AG04450 (cell line): ENCODE results near the gene ELF3. TPM values are rescaled to one million over a fixed set of nuclear protein-coding genes. Genes with fewer than 3 reads are reported as not detected.
"Not testable (repeated sequence)": the region's sequence is repeated elsewhere in the genome, so short reads cannot be mapped to it uniquely, and the experiment has no call there.

Experiments
- CTCF ChIA-PET: fragments of 300-600, 350-600 bp; formaldehyde crosslinking; extraction: SDS; loops from one replicate; lab custom pipeline; 2022; ENCODE audit warnings: antibody characterized with exemption, inconsistent platforms; lab: Charles Lee
- POLR2A ChIA-PET: fragments of 350-600 bp; formaldehyde crosslinking; extraction: SDS; loops from one replicate; lab custom pipeline; 2021; ENCODE audit warnings: antibody characterized with exemption, inconsistent platforms; lab: Yijun Ruan, JAX
- DNase-seq: peaks from one replicate; pipeline ENCODE4 v3.0.0-alpha.2; 2011; ENCODE audit warnings: low read depth, low spot score
- H3K27ac ChIP-seq: one replicate; pipeline ENCODE4 v1.5.1; 2012; ENCODE audit warnings: low read depth, low read length, control low read depth
- H3K27me3 ChIP-seq: one replicate; pipeline ENCODE4 v1.6.0; 2012; ENCODE audit warnings: low read length; ENCODE audit not compliant: control insufficient read depth, insufficient read depth
- H3K4me3 ChIP-seq: 2 replicates; pipeline ENCODE4 v1.5.1; 2011; ENCODE audit warnings: mild to moderate bottlenecking, low read depth, low read length, control low read depth
- H3K9me3 ChIP-seq: 2 replicates; pipeline ENCODE4 v1.5.1; 2012; ENCODE audit warnings: low read length; ENCODE audit not compliant: control insufficient read depth, insufficient read depth
- polyA plus RNA-seq: library from polyadenylated mRNA; depleted of rRNA; stranded (reverse); fragments of >200 nt; gene quantifications from 2 replicates; pipeline ENCODE4 v1.2.3, GENCODE V29; 2011
- TF ChIP-seq, protein P1 (sequence below): IDR thresholded peaks from 2 replicates; pipeline ENCODE4 v1.5.1; 2011; ENCODE audit warnings: low read depth, low read length, control low read depth, inconsistent platforms

Gene ELF3
- polyA plus RNA-seq, 1 experiment = 0.72 TPM

DNA sequence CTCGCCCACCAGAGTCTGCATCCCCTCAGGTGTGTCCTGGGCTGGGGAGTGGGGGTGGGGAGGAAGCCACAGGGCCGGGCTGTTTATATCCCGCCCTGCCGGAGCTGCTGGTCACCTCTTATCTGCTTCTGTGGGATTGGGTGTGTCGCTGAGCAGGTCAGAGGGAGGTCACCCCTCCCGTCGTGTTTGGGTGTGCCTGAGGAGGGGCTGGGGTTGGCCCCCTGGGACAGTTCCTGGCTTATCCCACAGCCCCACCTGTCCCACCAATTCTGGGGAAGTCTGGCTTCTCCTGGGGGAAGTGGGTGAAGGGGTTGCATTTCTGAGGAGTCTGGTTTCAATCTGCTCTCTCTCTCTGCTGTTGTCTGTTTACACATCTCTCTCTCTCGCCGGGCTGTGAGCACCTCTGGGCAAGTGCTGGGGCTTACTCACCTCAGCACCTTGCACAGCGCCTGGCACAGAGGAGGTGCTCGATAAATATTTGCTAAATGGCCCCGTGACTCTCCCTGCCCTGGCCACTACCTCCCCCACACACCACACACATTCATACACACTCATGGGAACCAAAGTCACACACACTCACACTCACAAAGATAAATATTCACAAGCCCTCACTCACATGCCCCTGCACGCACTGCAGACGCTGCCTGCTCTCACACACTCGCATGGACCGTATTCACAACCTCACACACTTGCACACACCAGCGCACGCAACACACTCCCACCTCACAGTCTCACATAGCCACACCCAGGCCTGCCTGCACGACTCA is 8.3 kb downstream of the ELF3 start:
- TF ChIP-seq, protein P1, sequence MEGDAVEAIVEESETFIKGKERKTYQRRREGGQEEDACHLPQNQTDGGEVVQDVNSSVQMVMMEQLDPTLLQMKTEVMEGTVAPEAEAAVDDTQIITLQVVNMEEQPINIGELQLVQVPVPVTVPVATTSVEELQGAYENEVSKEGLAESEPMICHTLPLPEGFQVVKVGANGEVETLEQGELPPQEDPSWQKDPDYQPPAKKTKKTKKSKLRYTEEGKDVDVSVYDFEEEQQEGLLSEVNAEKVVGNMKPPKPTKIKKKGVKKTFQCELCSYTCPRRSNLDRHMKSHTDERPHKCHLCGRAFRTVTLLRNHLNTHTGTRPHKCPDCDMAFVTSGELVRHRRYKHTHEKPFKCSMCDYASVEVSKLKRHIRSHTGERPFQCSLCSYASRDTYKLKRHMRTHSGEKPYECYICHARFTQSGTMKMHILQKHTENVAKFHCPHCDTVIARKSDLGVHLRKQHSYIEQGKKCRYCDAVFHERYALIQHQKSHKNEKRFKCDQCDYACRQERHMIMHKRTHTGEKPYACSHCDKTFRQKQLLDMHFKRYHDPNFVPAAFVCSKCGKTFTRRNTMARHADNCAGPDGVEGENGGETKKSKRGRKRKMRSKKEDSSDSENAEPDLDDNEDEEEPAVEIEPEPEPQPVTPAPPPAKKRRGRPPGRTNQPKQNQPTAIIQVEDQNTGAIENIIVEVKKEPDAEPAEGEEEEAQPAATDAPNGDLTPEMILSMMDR = no peak
- Histone ChIP-seq H3K4me3 (no peak overlapping the region), H3K9me3 (no peaks in the 10 kb centered on the region), H3K27ac (no peak overlapping the region), H3K27me3 (peaks cover 12% of the 10 kb centered on the region)
- ChIA-PET CTCF (interaction anchor here (0.9 kb wide), 1 partner anchor 11 kb away, joined by 3 read pairs; no protein-coding TSS in a partner anchor), POLR2A (no interaction called here)
- no peak for DNase-seq

DNA sequence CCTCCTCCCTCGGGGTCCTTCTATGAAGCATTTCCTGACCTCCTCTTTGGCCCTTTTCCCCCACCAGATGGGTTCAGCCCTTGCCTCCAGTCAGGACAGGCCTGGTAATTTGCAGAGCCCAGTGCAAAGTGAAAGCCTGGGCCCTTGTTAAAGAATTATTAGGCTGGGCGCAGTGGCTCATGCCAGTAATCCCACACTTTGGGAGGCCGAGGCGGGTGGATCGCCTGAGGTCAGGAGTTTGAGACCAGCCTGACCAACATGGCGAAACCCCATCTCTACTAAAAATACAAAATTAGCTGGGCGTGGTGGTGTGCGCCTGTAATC is 8.8 kb downstream of the ELF3 start:
- POLR2A ChIA-PET, CTCF ChIA-PET, DNase-seq, H3K27ac ChIP-seq, H3K9me3 ChIP-seq, H3K4me3 ChIP-seq: not testable (repeated sequence)
- H3K27me3 ChIP-seq = peaks cover 12% of the 10 kb centered on the region

DNA sequence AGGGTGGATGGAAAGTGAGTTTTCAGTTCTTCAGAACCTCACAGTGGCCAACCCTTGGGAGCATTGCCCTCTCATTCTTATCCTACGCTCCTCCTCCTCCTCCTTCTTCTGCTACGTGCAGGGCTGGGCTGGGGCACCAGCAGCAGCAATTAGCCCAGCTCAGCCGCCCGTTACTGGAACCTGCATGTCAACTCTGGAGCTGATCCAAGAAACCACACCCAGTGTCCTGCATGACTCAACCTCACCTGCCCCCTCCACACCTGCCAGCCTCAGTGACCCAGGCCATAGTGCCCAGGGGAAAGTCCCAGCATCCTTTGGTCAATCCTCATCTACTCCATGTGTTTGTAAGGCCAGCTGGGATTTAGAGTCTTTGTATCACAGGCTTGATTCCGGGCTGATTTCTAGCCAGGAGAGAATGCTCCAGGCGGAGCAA is 12.6 kb downstream of the ELF3 start:
- no peaks in the 10 kb centered on the region for H3K9me3 ChIP-seq
- CTCF ChIA-PET = interaction anchor here (1.1 kb wide), 1 partner anchor 23 kb away, joined by 4 read pairs; no protein-coding TSS in a partner anchor
- TF ChIP-seq, protein P1 = no peak
- POLR2A ChIA-PET = no interaction called here
- H3K4me3 ChIP-seq = no peak overlapping the region
- H3K27ac ChIP-seq = no peak overlapping the region
- no peak for DNase-seq
- peaks cover 9% of the 10 kb centered on the region for H3K27me3 ChIP-seq

DNA sequence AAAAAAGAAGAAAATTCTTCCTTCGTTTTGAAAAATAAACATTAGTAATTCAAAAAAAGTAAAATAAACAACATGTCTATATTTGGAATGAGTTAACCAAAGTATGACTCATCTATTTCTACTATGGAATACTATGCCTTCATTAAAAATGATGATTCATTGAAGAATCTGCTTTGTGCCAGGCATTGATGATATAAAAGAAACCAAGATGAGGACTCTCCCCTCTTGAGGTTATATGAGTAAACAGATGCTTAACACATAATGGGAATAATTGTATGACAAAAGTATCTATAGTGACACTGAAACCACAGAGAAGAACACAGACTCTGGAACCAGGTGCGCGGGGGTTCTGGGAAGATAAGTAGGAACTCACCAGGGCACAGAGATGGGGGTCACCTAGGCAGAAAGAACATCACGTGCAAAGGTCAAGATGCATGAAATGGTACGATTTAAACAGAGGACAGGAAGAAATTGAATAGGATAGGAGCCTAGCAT is 18.8 kb downstream of the ELF3 start:
- Histone ChIP-seq H3K27ac (peak overlapping the region; percentile 47), H3K9me3 (no peaks in the 10 kb centered on the region), H3K27me3 (no peaks in the 10 kb centered on the region), H3K4me3 (no peak overlapping the region)
- POLR2A ChIA-PET = no interaction called here
- TF ChIP-seq, protein P1 = no peak
- CTCF ChIA-PET = interaction anchor here (1.3 kb wide), 1 partner anchor 125 kb away, joined by 4 read pairs; no protein-coding TSS in a partner anchor
- peak; percentile 33 for DNase-seq

DNA sequence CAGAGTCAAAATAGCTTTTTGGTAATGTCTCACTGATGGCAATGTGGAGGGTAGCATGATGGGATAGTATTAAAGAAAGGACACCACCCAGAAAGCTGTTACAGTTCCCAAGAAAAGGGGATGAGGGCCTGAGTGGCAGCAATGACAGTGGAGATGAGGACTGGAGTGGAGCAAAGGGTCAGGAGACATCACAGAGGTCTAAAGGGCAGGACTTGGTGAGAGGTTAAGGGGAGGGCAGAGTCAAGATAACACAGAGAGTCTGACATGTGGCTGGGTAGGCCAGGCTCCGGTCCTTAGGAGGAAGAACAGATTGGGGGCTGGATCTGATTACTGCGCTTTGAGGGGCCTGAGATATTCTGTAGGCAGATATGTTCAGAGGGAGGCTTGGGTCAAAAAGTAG is 19.3 kb downstream of the ELF3 start:
- Histone ChIP-seq H3K27ac (peak overlapping the region; percentile 47), H3K27me3 (no peaks in the 10 kb centered on the region), H3K4me3 (no peak overlapping the region), H3K9me3 (no peaks in the 10 kb centered on the region)
- CTCF ChIA-PET = interaction anchor here (1.3 kb wide), 1 partner anchor 125 kb away, joined by 4 read pairs; no protein-coding TSS in a partner anchor
- TF ChIP-seq, protein P1 = no peak
- no peak for DNase-seq
- POLR2A ChIA-PET = no interaction called here
